Measurements from ENCODE around the gene NACC1.

GRCh38 chr19:13094106-13094504 lies 24.0 kb upstream of the NACC1 start:
- TF ChIP-seq CTCF (conservative IDR thresholded peaks at IDR 0.05; ENCODE audit: low read depth, low read length), result no peak
- TF ChIP-seq EZH2 (IDR thresholded peaks at IDR 0.05; ENCODE audit: borderline replicate concordance, low read depth, low read length, poor library complexity, severe bottlenecking), result no peak

All from A673 (cell line).